ENCODE results near the gene ELANE. TPM values are rescaled to one million over a fixed set of nuclear protein-coding genes. Genes with fewer than 3 reads are reported as not detected.
A peak's percentile ranks its signal among the peaks of the same experiment; 100 is the strongest.

ELANE gene
- total and polyA plus RNA-seq, 2 experiments from 2014 or later = not detected

GRCh38 chr19:896999-897398 is 44.9 kb downstream of the ELANE start:
- no peak for TF ChIP-seq CTCF (IDR thresholded peaks at IDR 0.05; ENCODE audit: low read depth, low read length)
- H3K4me1 ChIP-seq (ENCODE audit: low read depth) = no peaks in the 10 kb centered on the region
- no peak overlapping the region for H3K4me3 ChIP-seq
- no peaks in the 10 kb centered on the region for H3K36me3 ChIP-seq
- no peak overlapping the region for H3K27ac ChIP-seq
- no peaks in the 10 kb centered on the region for H3K27me3 ChIP-seq
- DNase-seq (ENCODE audit: low read depth in 1 of 2, low spot score in 1 of 2) = no peak
- H3K9me3 ChIP-seq (ENCODE audit: low read depth) = no peaks in the 10 kb centered on the region

GRCh38 chr19:897442-898039 is 45.4 kb downstream of the ELANE start:
- peak; percentile 5 for TF ChIP-seq CTCF (IDR thresholded peaks at IDR 0.05; ENCODE audit: low read depth, low read length)
- Histone ChIP-seq H3K27me3 (no peaks in the 10 kb centered on the region), H3K4me1 (ENCODE audit: low read depth) (no peaks in the 10 kb centered on the region), H3K27ac (no peak overlapping the region), H3K4me3 (no peak overlapping the region), H3K9me3 (ENCODE audit: low read depth) (no peaks in the 10 kb centered on the region), H3K36me3 (no peaks in the 10 kb centered on the region)
- no peak for DNase-seq (ENCODE audit: low read depth in 1 of 2, low spot score in 1 of 2)

- TF ChIP-seq CTCF (IDR thresholded peaks at IDR 0.05; ENCODE audit: low read depth, low read length) = no peak
- H3K27ac ChIP-seq = no peak overlapping the region
- H3K4me3 ChIP-seq = no peak overlapping the region
- H3K9me3 ChIP-seq (ENCODE audit: low read depth) = no peaks in the 10 kb centered on the region
- no peaks in the 10 kb centered on the region for H3K36me3 ChIP-seq
- no peak for DNase-seq (ENCODE audit: low read depth in 1 of 2, low spot score in 1 of 2)
- no peaks in the 10 kb centered on the region for H3K27me3 ChIP-seq
- no peaks in the 10 kb centered on the region for H3K4me1 ChIP-seq (ENCODE audit: low read depth)
These were observed 46.6 kb downstream of the ELANE start for GRCh38 chr19:898663-899062.

- DNase-seq (ENCODE audit: low read depth in 1 of 2, low spot score in 1 of 2) = no peak
- Histone ChIP-seq H3K4me3 (no peak overlapping the region), H3K27ac (no peak overlapping the region), H3K36me3 (no peaks in the 10 kb centered on the region), H3K9me3 (ENCODE audit: low read depth) (no peaks in the 10 kb centered on the region), H3K4me1 (ENCODE audit: low read depth) (no peaks in the 10 kb centered on the region), H3K27me3 (no peaks in the 10 kb centered on the region)
- TF ChIP-seq CTCF (IDR thresholded peaks at IDR 0.05; ENCODE audit: low read depth, low read length) = no peak
These were observed 47.4 kb downstream of the ELANE start for GRCh38 chr19:899336-900042.

DNA sequence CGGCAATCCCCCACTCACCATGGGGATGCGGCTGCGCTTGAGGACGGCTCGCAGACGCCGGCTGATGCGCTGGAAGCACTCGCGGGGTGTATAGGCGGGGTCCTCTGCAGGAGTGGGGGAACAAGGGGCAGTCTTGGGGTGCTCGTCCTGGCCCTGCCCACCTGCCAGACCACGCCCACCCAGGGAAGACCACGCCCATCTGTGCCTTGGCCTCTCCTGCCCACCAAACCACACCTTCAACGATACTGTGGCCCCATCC is 47.9 kb downstream of the ELANE start:
- Histone ChIP-seq H3K36me3 (no peaks in the 10 kb centered on the region), H3K4me3 (no peak overlapping the region), H3K27ac (no peak overlapping the region), H3K4me1 (ENCODE audit: low read depth) (no peaks in the 10 kb centered on the region), H3K9me3 (ENCODE audit: low read depth) (no peaks in the 10 kb centered on the region), H3K27me3 (no peaks in the 10 kb centered on the region)
- DNase-seq (ENCODE audit: low read depth in 1 of 2, low spot score in 1 of 2) = no peak
- no peak for TF ChIP-seq CTCF (IDR thresholded peaks at IDR 0.05; ENCODE audit: low read depth, low read length)

Measured in cardiac muscle cell (in vitro differentiated cells and primary cell).